Measurements from ENCODE around the gene FAM24B. TPM values are rescaled to one million over a fixed set of nuclear protein-coding genes. Genes with fewer than 3 reads are reported as not detected.

Gene FAM24B
- total and polyA plus RNA-seq, 4 donors = 0.21 to 2.0 (median 0.84) TPM; not detected in 1

- no peak for TF ChIP-seq MAX (IDR thresholded peaks at IDR 0.05)
- TF ChIP-seq YY1 (IDR thresholded peaks at IDR 0.05) = no peak
- TF ChIP-seq ZBTB33 (IDR thresholded peaks at IDR 0.05) = no peak
- TF ChIP-seq JUND (IDR thresholded peaks at IDR 0.05) = no peak
- no peak for TF ChIP-seq HNF4G (IDR thresholded peaks at IDR 0.05)
- Histone ChIP-seq H3K9me3 (ENCODE audit: control insufficient read depth in 4 of 4, low read length in 3 of 4) (no peaks in the 10 kb centered on the region), H3K9ac (ENCODE audit: low read depth in 1 of 2, low read length in 2 of 2) (no peak overlapping the region), H3K4me1 (ENCODE audit: control insufficient read depth in 4 of 4, insufficient read depth in 4 of 4, low read length in 3 of 4) (no peaks in the 10 kb centered on the region), H3K36me3 (ENCODE audit: control insufficient read depth in 4 of 4, insufficient read depth in 3 of 4, low read depth in 1 of 4, low read length in 3 of 4) (no peaks in the 10 kb centered on the region), H3K27ac (ENCODE audit: low read depth in 1 of 2, low read length in 2 of 2) (no peak overlapping the region), H3K27me3 (ENCODE audit: control insufficient read depth in 4 of 4, insufficient read depth in 4 of 4, low read length in 3 of 4) (no peaks in the 10 kb centered on the region), H3K4me3 (ENCODE audit: low read depth in 1 of 3, low read length in 3 of 3) (no peak overlapping the region)
- no peak for DNase-seq (ENCODE audit: low spot score)
- 96% methylated on average over 2 of the region's 2 CpGs for WGBS
Observed at GRCh38 chr10:122864194-122864592, 15.2 kb downstream of the FAM24B start.

DNA sequence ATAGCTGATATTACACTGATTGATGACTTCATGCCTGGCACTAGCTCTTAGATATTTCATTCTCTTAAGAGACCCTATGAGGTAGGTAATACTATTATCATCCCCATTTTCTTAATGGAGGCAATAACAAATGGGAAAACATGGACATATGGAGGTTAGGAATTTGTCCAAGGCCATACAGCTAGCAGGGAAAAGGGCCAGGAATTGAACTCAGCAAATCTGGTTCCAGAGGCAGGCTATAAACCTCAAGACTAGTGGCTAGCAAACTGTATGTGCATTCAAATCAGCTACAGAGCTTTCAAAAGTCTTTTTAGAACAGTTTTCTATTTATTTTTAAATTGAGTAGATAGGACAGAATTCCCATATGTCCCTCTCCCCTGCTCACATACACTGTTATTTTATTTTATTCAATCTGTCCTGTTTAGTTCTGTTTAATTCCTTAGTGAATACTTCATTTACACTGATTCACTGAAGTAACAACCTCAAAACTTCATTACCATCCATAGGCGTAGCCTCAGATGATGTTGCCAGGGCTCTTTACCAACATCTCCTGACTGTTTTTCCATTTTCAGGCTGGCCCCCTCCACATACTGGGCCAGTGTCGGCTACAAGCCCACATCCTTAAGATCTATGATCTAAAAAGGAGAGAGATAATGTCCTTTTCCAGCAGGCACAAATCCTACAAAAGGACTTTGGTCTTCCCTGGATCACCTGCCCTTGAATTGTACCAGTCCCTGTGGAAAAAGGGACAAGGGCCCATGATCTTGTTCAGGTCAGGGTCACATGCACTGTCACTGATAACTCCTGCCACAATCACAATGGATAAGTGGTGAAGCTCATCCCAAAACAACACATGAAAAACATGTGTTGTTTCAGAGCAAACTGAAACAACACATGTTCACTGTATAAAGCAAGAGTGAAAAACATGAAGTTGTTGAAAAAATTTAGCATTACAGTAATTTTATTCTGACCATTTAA, 15.9 kb downstream of the FAM24B start:
- 96% methylated on average over 2 of the region's 2 CpGs for WGBS
- TF ChIP-seq HNF4G (IDR thresholded peaks at IDR 0.05) (no peak), FOXA1 (IDR thresholded peaks at IDR 0.05) (no peak), HNF4A (conservative IDR thresholded peaks at IDR 0.05) (peak; percentile 22 to 32), REST (IDR thresholded peaks at IDR 0.05) (no peak), RXRA (IDR thresholded peaks at IDR 0.05) (peak in 1 of 2 donors; percentile 9), EGR1 (IDR thresholded peaks at IDR 0.05; ENCODE audit: low read depth in 2 of 2) (no peak), ZBTB33 (IDR thresholded peaks at IDR 0.05) (no peak), NR2F2 (IDR thresholded peaks at IDR 0.05) (no peak), RAD21 (IDR thresholded peaks at IDR 0.05) (no peak)
- Histone ChIP-seq H3K36me3 (ENCODE audit: control insufficient read depth in 4 of 4, insufficient read depth in 3 of 4, low read depth in 1 of 4, low read length in 3 of 4) (no peaks in the 10 kb centered on the region), H3K9ac (ENCODE audit: low read depth in 1 of 2, low read length in 2 of 2) (no peak overlapping the region), H3K4me1 (ENCODE audit: control insufficient read depth in 4 of 4, insufficient read depth in 4 of 4, low read length in 3 of 4) (no peaks in the 10 kb centered on the region), H3K27me3 (ENCODE audit: control insufficient read depth in 4 of 4, insufficient read depth in 4 of 4, low read length in 3 of 4) (no peaks in the 10 kb centered on the region), H3K4me3 (ENCODE audit: low read depth in 1 of 3, low read length in 3 of 3) (no peak overlapping the region), H3K9me3 (ENCODE audit: control insufficient read depth in 4 of 4, low read length in 3 of 4) (no peaks in the 10 kb centered on the region), H3K27ac (ENCODE audit: low read depth in 1 of 2, low read length in 2 of 2) (no peak overlapping the region)
- no peak for DNase-seq (ENCODE audit: low spot score)

All from liver (tissue), 9 donors.